NCI-H82 treated with DMSO at 0.1 percent for 48 hours (cell line): ENCODE measurements around the gene ZNF644.
A peak's percentile ranks its signal among the peaks of the same experiment; 100 is the strongest.
"Not testable (repeated sequence)": the region's sequence is repeated elsewhere in the genome, so short reads cannot be mapped to it uniquely, and the experiment has no call there.

Experiments used
- DNase-seq: peaks from one replicate; lab custom pipeline; 2025; ENCODE audit not compliant: unreplicated experiment; lab: John Stamatoyannopoulos, UW

Gene ZNF644

DNA sequence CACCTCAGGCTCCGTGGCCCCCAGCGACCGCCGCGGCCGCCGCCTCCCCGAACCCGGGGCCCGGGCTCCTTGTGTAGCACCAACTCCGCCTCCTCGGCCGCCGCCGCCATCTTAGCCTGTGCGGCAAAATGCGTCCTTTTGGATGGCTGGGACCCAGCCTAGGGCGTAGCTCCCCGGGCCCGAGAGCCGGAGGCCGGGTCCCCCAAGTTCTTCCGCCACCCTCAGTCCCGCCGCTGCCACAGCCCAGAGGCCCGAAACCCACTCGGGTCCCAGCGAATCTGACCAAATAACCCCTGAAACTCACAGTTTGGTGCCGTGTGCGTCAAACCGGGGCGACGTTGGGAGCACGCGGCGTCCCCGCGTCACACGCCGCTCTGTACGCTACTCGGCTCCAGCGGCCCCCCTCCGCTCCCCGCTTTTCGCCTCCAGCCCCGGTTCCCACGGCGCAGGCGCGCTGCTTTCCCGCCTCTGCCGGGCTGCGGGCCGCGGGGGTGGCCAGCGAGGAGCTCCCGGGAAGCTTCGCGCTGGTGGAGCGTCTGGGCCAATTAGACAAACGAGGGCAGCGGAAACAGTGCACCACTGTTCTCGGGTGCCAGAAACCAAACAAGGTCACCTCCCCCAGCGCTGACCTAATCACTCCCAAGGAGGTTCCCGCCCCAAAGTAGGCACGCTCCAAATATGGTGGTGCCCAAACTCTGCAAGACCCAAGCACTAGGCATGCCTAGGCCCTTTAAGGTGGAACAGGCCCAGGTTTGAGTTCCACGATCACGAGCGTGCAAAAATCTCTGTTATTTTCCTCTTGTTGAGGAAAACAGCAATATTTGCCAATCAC lies at the start of gene ZNF644:
TSS of gene ZNF644 (minus strand) at position 350 of the 832 bp plus-strand sequence. CDS start 39,682 bp downstream, outside the sequence.
- peak; percentile 40 for DNase-seq

DNA sequence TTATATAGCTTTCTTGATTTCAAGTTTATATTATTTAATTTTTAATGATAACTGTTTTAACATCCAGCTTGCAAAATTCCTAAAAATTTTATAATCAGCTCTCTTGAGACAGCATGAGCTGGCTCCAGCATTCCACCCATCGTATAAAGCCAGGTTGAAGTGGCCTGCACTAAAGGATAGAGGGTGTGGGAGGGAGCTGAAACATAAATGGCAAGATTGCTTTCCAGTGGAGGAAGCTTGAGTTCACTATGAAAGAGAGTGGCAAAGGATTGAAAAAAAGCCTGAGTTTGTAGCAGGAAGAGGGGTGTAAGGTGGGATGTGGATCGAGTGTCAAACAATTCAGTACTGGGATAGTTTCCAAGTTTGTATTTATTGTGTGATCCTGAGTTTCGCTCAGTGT lies 48.5 kb upstream of the ZNF644 start:
- no peak for DNase-seq

- DNase-seq, result no peak
Observed at GRCh38 chr1:91066538-91066937, 44.7 kb upstream of the ZNF644 start.

DNA sequence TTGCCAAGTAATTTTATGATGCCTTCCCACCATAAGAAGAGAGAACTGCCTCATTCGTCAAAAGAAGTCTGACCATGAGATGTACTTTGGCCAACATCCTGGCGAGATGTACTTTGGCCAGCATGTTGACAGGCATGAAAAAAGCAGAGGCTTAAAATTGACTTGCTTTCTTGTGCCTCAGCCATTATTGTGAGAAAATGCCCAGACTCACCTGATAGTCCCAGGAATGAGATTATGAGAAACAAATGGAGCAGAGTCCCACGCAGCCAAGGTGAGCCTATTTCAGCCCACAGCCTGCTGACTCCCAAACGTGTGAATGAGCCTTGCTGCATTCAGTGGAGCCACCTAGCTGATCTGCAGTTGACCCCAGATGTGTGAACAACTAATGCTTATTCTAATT lies 43.5 kb upstream of the ZNF644 start:
- no peak for DNase-seq

DNA sequence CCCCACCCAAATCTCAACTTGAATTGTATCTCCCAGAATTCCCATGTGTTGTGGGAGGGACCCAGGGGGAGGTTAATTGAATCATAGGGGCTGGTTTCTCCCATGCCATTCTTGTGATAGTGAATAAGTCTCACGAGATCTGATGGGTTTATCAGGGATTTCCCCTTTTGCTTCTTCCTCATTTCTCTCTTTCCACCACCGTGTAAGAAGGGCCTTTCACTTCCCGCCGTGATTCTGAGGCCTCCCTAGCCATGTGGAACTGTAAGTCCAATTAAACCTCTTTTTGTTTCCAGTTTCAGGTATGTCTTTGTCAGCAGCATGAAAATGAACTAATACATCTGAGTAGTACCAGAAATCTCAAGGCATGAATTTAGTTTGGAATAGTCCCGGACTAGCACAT lies 41.6 kb upstream of the ZNF644 start:
- not testable (repeated sequence) for DNase-seq

DNA sequence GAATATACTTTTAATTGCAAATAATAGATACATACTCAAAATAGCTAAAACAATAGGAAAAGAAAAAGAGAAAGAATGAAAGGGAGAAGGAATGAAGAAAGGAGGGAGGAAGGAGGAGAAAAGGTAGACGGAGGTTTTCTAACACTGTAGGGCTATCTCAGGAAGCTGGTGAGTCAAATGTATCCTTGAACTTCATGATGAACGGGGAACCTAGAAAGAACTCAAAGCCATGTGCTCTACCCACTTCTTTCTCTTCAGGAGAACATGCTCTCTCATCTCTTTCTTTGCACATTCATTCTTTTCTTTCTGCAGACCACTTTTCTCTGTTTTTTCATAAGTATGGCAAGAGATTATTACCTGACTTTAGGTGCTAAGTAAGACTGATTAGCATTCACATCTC lies 37.3 kb upstream of the ZNF644 start:
- no peak for DNase-seq

DNA sequence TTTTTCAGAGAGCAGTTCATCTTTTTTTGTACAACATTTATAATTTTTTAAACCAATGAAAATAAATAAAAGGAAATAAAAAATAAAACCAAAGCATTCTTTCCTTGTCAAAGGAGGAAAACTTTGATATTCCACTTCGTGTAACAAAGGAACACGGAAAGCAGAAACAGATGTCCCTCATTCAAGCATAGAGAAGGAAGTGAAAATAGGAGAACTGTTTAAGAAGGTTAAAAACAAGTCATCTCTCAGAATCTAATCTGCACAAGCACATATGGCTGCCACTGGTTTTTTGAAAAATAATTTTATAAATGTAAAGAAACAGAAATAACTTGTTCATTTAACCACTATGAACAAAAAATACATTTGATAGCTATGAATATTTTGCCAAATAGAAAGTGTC lies 35.9 kb upstream of the ZNF644 start:
- no peak for DNase-seq

GRCh38 chr1:91054780-91055481 lies 33.1 kb upstream of the ZNF644 start:
- no peak for DNase-seq

- no peak for DNase-seq
Observed at GRCh38 chr1:91053630-91054029, 31.8 kb upstream of the ZNF644 start.

DNA sequence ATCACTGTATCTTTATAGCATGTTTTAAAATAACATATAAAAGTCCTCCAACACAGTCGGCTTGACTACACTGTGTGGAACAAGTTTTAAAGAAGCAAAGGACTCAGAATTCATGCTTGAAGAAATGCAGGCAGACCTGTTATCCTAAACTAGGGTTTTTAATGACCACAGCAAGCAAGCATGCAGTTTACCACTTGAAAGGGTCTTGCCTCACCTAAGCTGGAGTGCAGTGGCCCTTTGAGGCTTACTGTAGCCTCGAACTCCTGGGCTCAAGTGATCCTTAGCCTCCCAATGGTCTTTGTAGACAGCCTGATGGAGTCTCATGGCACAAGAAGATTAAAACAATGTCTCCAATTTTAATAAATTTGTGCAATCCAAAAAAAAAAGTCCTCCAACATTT lies 27.7 kb upstream of the ZNF644 start:
- DNase-seq, result not testable (repeated sequence)

GRCh38 chr1:91046766-91047165 lies 24.9 kb upstream of the ZNF644 start:
- DNase-seq, result no peak

- no peak for DNase-seq
Observed at GRCh38 chr1:91045284-91045683, 23.4 kb upstream of the ZNF644 start.

GRCh38 chr1:91044776-91045175 lies 22.9 kb upstream of the ZNF644 start:
- not testable (repeated sequence) for DNase-seq

DNA sequence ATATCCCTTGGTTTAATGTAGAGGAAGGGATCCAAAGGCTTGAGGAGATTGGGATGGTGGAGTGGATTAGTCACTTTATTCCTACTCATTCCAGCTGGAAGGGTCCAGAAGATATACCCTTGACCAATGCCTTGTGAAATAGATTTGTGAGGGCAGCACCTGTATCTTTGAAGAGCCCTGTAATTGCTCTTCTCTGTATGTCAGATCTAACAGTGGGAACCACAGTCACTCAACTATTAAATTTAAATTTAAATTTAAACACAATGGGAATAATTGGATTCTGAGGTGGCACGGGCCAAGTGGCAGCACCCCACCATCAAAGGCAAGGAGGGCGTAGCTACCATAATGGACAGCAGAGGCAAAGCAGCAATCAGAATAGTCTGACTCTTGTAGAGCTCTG lies 20.5 kb upstream of the ZNF644 start:
- not testable (repeated sequence) for DNase-seq

DNA sequence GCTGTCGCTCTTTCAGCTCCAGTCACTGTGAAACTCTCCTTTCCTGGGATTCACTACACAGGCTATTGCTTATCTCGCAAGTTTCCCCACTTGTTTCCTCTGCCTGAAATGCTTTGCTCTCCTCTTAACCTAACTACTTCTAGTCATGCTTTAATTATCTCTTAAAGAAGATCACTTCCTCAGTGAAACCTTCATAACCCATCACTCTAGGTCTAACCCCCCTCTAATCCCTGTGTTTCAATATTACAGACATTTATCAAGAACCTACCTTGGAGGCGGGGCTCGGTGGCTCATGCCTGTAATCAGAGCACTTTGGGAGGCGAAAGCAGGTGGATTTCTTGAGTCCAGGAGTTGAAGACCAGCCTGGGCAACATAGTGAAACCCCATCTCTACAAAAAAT lies 16.7 kb upstream of the ZNF644 start:
- DNase-seq, result no peak

DNA sequence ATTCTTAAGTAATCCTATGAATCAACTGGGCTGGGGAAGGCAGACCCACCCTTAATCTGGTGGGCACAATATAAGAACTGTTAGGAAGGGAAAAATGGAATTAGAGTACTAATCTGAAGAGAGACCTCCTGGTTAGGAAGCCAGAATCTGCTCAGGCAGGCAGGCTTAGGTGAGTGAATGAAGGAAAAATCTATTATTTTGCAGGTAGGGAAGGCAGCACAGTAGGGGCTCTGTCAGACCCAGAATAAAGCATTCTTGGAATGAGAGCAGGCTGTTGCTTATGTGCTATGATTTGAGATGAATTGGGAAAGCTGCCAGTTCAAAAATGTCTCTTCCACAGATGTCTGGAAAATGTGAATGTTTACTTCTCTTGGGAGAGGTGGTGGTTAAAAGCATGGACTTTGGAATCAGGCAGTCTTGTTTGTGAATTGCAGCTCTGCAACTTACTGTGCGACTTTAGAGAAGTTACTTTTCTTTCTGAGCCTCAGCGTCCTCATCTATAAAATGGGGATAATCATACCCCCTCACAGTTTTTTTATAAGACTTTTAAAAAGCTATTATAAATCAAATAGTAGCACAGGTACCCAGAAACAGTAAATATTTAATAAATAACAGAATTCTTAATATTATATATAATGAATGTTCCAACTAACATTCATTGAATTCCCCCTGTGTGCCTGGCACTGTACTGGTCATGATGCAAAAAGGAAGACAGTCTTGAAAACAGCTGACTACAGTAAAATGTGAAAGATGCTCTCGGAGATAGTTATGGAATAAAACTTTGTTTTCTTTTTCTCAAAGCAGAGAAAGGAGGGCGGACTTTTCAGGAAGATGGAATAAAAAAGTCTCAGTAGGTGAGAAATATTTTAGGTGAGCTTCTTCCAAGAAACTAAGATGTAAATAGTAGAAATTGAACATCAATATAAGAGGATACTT lies 15.3 kb upstream of the ZNF644 start:
- DNase-seq, result no peak

- no peak for DNase-seq
Observed at GRCh38 chr1:91032349-91032748, 10.5 kb upstream of the ZNF644 start.

DNA sequence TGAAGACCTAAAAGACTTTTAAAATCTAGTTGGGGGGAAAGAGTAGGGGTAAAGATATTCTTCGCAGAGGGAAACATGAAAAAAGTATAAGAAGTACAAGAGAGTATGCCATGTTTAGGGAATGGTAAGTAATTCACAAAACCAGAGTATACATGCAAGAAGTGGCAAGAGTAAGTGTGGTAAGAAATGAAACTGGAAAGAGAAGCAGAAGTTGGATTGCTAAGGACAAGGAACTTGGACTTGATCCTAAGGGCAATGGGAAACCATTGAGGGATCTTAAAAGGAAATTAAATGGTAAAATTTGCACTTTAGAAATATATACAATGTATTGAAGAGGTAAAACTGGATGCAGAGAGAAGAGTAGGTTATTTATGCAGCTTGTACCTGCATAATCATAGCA lies 9.2 kb upstream of the ZNF644 start:
- no peak for DNase-seq

DNA sequence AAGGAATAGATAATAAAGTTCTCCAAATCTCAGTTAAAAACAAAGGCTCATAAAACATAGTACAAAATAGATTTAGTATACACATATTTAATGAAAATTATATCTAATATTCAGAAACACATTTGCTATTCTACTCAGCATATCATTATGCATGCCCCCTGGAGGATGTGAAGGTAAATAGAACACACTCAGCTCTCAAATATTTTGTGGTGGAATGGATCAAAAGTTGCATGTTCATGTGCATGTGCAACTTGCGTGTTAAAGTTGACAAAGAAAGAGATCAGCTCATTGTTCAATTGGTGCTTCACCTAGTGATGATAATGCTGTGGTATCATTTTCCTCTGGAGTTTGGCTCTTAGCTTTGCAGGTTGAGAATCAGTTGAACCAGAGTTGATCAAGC lies 4.9 kb upstream of the ZNF644 start:
- no peak for DNase-seq

DNA sequence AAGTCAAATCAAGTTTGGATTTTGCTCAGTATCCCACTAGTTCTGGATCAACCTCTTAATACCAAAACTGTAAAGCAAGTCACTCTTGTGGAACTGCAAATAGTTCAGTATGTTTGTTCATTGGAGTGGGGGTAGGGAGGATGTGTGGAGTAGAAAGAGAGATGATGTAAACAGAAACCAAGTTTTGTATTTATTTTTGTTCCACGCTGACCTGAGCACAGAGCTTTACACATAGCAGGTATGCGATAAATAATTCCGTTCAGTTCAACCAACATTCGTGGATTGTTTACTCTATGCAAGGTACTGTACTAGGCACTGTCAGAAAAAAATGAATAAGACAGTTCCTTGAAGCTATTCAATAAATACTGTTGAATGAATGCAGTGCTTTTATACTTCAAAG lies 4.5 kb upstream of the ZNF644 start:
- DNase-seq, result no peak

DNA sequence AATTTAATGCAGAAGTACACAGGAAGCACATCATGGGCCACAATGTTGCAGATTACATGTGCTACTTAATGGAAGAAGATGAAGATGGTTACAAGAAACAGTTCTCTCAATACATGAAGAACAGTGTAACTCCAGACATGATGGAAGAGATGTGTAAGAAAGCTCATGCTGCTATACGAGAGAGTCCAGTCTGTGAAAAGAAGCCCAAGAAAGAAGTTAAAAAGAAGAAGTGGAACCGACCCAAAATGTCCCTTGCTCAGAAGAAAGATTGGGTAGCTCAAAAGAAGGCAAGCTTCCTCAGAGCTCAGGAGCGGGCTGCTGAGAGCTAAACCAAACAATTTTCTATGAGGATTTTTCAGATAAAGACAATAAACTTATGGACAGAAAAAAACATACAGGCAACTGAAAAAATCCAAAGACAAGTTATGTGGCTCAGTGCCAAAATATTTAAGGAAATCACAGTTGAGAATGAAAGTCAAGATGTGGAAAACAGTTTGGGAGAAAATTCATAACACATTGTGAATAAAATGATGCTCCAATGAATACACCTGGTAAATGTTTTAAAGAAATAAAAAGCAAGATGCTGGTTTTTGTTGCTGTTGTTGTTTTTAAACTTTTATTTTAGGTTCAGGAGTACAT lies 2.8 kb upstream of the ZNF644 start:
- DNase-seq, result no peak
